PC-9 (cell line): Measurements from ENCODE around the gene C19orf12.

ENCODE experiments used
- CTCF ChIP-seq: fragments of 200-600 bp; sonication (generic); conservative IDR thresholded peaks from 2 replicates; pipeline ENCODE4 v1.6.1; 2017; ENCODE audit warnings: mixed run types, antibody characterized with exemption, mild to moderate bottlenecking, moderate library complexity
- EZH2 ChIP-seq: fragments of 200-600 bp; sonication (generic); IDR thresholded peaks from 2 replicates; pipeline ENCODE4 v1.8.0; 2017; ENCODE audit warnings: antibody characterized with exemption, low read depth

DNA sequence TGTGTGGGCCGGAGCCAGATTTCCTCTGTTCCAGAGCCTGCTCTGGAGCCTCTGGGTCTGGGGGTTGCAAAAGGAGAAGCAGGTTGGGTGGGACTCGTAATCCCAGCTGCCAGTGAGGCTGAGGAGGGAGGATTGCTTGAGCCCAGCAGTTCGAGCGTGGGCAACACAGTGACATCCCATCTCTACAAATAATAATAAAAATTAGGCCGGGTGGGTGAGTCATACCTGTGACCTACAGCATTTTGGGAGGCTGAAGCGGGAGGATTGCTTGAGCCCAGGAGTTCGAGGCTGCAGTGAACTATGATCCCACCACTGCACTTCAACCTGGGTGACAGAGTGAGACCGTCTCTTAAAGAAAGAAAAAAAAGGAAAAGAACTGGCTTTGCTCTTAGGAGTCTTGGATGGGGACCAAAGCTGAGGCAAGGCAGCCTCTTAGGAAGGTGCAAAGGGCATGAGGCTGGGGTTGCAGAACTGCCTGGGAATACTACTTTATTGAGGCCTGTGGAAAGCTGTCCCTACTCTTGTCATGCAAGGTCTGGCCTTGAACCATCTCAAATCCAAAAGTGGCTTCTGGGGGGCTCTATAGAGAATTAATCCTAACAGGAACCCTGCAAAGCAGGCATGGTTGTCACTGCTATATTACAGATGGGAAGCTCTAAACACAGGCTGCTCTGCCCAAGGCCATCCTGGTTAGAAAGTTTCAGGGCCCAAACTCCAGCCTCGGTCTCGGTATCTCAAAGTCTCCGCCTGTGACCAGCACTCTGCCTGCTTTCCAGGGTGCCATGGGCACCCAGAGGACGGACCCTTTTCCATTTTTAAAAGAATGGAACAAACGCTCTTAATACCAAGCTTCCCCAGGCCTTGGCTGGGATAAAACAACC is 880 bp upstream of the C19orf12 start:
- TF ChIP-seq CTCF (no peak), EZH2 (no peak)
